HepG2 (cell line): ENCODE measurements around the gene YEATS4. TPM values are rescaled to one million over a fixed set of nuclear protein-coding genes. Genes with fewer than 3 reads are reported as not detected.

Source experiments
- AFF4 ChIP-seq: sonication (generic); formaldehyde crosslinking; IDR thresholded peaks from 2 replicates; pipeline ENCODE4 v1.4.0; 2020; ENCODE audit warnings: missing genetic modification reagents
- CHCHD3 ChIP-seq: sonication (generic); formaldehyde crosslinking; IDR thresholded peaks from 2 replicates; pipeline ENCODE4 v1.8.0; 2022; ENCODE audit warnings: mild to moderate bottlenecking, missing genetic modification reagents, moderate library complexity
- DNMT3B ChIP-seq: conservative IDR thresholded peaks from 2 replicates; pipeline ENCODE4 v1.6.1; 2016; ENCODE audit warnings: missing biosample characterization, control low read depth
- FOXA1 ChIP-seq, 2 experiments: fragments of 450-650 bp in 1 of 2; sonication (generic) in 1 of 2; formaldehyde crosslinking in 1 of 2; IDR thresholded peaks; 2 replicates each; pipeline versions ENCODE4 v1.4.0 to v1.6.1; 2016 to 2020; ENCODE audit warnings: missing genetic modification reagents in 1 of 2
- IKZF4 ChIP-seq: sonication (generic); formaldehyde crosslinking; IDR thresholded peaks from 2 replicates; pipeline ENCODE4 v1.5.1; 2020; ENCODE audit warnings: borderline replicate concordance, mild to moderate bottlenecking, low read depth, missing genetic modification reagents; ENCODE audit errors: not compliant biosample characterization
- KDM1A ChIP-seq: IDR thresholded peaks from 2 replicates; pipeline ENCODE4 v1.6.1; 2016; ENCODE audit warnings: missing compliant biosample characterization
- SYNCRIP ChIP-seq: fragments of 200-400 bp; formaldehyde crosslinking; IDR thresholded peaks from 2 replicates; pipeline ENCODE4 v1.6.1; 2018; ENCODE audit warnings: mild to moderate bottlenecking, low read depth, low read length; ENCODE audit not compliant: insufficient read depth
- ZNF207 ChIP-seq: fragments of 450-650 bp; IDR thresholded peaks from 2 replicates; pipeline ENCODE4 v1.6.1; 2016; ENCODE audit warnings: antibody characterized with exemption, borderline replicate concordance
- ZNF235 ChIP-seq: sonication (generic); formaldehyde crosslinking; IDR thresholded peaks from 2 replicates; pipeline ENCODE4 v1.8.1; 2023; ENCODE audit warnings: mild to moderate bottlenecking, missing genetic modification reagents, borderline replicate concordance
- ZNF550 ChIP-seq: sonication (generic); formaldehyde crosslinking; IDR thresholded peaks from 2 replicates; pipeline ENCODE4 v1.4.0; 2020; ENCODE audit warnings: mild to moderate bottlenecking, missing genetic modification reagents, borderline replicate concordance
- ZNF646 ChIP-seq: sonication (generic); formaldehyde crosslinking; IDR thresholded peaks from 2 replicates; pipeline ENCODE4 v1.9.0; 2021; ENCODE audit warnings: mild to moderate bottlenecking, missing genetic modification reagents
- ZNF710 ChIP-seq: sonication (generic); formaldehyde crosslinking; IDR thresholded peaks from 2 replicates; pipeline ENCODE4 v1.5.0; 2020; ENCODE audit warnings: mild to moderate bottlenecking, missing genetic modification reagents, borderline replicate concordance
- ZSCAN31 ChIP-seq: sonication (generic); formaldehyde crosslinking; IDR thresholded peaks from 2 replicates; pipeline ENCODE4 v1.5.0; 2020; ENCODE audit warnings: low read depth, mild to moderate bottlenecking, missing genetic modification reagents
- polyA plus RNA-seq, 8 experiments: library from polyadenylated mRNA; depleted of rRNA in 3 of 8; stranded (reverse) in 7 of 8; unstranded in 1 of 8; fragments of >200 nt; fragmentation: Illumina TruSeq in 4 of 8; extraction: Trizol in 4 of 8; gene quantifications; 2 replicates each; pipeline versions ENCODE4 v1.2.1 to v1.2.3, GENCODE V29; 2011 to 2016; ENCODE audit warnings: low read depth in 4 of 8, missing spikeins in 1 of 8, mixed read lengths in 1 of 8; ENCODE audit not compliant: insufficient read depth in 1 of 8
- total RNA-seq, 5 experiments: library from RNA; depleted of rRNA; stranded (reverse); fragments of >200 nt; fragmentation: Illumina TruSeq; extraction: Trizol; gene quantifications; 2 replicates each; pipeline ENCODE4 v1.2.3, GENCODE V29; 2016; ENCODE audit warnings: low read depth in 1 of 5

Gene YEATS4
- total and polyA plus RNA-seq, 2 of the 13 experiments (the other 11 are each of a cell fraction or from before 2014, with no cell fraction given) = 16.8 to 45.0 TPM

GRCh38 chr12:69359531-69360347, at the start of gene YEATS4 (continued):
- TF ChIP-seq AFF4 (CRISPR knock-in tag) = no peak; the same call in 1 of the 2 replicates
- peak; percentile 78; the same call in 1 of the 2 replicates for TF ChIP-seq ZNF710 (CRISPR knock-in tag)
- TF ChIP-seq ZNF646 (CRISPR knock-in tag) = no peak
- no peak for TF ChIP-seq CHCHD3 (CRISPR knock-in tag)
- no peak for TF ChIP-seq ZSCAN31 (CRISPR knock-in tag)
- TF ChIP-seq IKZF4 (CRISPR knock-in tag) = no peak
- no peak for TF ChIP-seq DNMT3B (CRISPR knock-in tag)
- no peak for TF ChIP-seq SYNCRIP
- TF ChIP-seq FOXA1 (IDR thresholded peaks at IDR 0.05) = no peak
- peak; percentile 52; the same call in 1 of the 2 replicates for TF ChIP-seq FOXA1 (CRISPR knock-in tag; IDR thresholded peaks at IDR 0.05)
- TF ChIP-seq ZNF207 = no peak
- TF ChIP-seq KDM1A = 0 out of 2 replicates have a peak, but pooled peaks have one; percentile 4
- TF ChIP-seq ZNF235 = 0 out of 2 replicates have a peak, but pooled peaks have one; percentile 44
- no peak for TF ChIP-seq ZNF550
